GM19468 (cell line): Measurements from ENCODE around the gene NRG2.

ENCODE experiments used
- ATAC-seq: cut with Tn5 transposase; IDR thresholded peaks from one replicate; pipeline ENCODE4 v1.9.1; 2021; ENCODE audit warnings: mild to moderate bottlenecking, moderate library complexity, moderate number of reproducible peaks; ENCODE audit not compliant: unreplicated experiment; ENCODE audit errors: extremely low read depth

The NRG2 gene

DNA sequence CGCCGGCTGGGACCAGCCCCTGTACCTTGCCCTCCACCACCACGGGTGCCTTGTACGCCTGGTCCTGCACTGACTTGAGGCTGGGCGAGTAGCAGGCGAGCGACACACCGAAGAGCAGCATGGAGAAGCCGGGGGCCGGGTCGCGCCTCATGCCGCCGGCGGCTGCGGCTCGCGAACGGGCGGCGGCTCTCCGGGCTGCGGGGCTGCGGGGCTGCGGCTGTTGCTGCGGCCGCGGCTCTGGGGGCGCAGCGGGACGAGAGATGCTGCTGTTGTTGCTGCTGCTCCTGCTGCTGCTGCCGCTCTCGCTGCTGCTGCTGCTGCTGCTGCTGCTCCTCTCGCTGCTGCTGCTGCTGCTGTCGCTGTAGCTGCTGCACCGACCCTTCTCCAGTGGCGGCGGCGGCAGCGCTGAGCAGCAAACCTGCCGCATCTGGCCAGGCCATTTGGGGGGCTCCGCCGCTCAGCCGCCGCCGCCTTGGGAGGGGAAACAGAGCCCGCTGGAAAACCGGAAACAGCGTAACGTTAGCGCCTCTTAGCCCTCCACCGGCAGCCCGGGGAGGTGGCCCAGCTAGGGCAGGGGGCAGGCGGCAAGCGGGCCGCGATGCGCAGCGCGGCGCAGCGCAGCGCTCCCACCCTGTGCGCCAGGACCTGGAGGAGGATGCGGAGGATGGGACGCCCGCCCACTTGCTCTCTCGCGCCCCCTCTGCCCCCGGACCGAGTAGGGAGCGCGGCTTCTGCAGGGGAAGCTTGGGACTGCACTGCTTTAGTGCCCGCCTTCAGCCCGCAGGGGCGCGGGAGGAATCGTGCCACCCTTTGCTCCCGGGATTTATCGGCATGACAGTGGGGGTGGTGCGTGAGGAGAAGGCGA, at the start of gene NRG2:
TSS of gene NRG2 (minus strand) at position 657 of the 865 bp plus-strand sequence.
- no peak for ATAC-seq

- no peak for ATAC-seq
These were observed 47.2 kb upstream of the NRG2 start for GRCh38 chr5:140090251-140090650.

DNA sequence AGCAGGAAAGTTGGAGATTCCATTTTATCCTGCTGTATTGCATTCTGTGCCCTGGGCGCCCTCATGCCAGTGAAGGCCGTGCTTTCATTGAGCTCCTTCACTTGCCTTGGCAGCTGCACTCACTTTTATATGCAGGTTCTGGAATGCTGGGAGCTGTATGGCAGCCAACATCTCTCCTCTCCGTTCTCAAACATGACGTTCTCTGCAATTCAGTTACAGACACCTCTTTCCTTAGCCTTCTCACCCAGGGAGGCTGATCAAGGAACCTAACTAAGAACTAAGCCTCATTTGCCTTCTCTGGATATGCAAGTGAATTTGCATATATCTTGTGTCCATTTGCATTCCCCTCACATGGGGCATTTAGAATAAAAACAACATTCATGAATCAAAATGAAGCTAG, 41.4 kb upstream of the NRG2 start:
- ATAC-seq: no peak

DNA sequence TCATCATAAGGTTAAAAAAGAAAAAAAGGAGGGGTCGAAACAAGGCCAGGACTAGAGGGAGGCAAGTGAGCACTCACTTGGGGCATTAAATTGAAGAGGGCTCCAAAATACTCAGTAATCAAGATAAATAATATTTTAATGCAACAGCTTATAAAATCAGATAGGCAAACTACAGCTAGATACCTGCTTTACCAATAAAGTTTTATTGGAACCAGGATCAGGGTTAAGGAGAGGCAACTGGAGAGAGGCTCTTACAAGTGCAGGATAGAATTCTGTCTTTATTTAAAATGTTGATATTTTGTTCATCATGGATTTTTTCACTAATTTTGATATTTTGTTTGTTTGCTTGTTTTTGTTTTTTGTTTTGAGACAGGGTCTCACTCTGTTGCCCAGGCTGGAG, 40.6 kb upstream of the NRG2 start:
- no peak for ATAC-seq

DNA sequence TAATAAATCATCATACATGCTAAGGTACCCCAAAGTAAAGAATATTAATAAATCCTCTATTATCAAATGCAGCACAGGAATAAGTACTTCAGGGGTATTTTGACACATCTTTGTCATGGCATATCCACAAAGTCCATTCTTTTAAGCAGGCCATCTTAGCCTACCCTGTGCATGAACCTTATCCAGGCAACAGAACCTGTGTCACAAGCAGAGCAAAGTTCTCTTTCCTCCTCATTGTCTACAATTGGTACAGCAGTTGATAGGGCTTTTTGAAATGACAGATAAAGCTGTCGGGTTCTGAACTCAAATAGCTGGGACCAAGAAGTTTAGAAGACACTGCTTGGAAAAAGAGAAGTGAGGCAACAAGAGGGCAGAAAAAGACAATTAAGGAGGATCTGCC, 40.0 kb upstream of the NRG2 start:
- ATAC-seq: no peak

DNA sequence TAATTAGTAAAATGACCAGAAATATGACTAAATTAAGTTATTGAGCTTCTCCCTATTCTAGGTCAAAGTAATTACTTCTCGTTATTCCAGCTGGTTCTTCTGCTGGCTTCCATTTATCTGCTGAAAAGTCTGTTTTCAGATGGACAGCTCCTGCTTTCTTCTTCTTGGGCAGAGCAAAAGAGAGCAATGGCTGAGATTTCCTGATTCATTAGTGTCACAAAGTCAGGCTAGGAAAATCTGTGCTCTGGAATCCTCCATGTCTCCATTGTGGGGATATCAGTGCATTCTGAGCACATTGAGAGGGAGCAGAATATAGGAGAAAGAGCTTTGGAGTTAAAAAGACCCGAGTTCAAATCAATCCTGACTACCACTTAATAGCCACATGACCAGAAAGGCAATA, 33.7 kb upstream of the NRG2 start:
- no peak for ATAC-seq

DNA sequence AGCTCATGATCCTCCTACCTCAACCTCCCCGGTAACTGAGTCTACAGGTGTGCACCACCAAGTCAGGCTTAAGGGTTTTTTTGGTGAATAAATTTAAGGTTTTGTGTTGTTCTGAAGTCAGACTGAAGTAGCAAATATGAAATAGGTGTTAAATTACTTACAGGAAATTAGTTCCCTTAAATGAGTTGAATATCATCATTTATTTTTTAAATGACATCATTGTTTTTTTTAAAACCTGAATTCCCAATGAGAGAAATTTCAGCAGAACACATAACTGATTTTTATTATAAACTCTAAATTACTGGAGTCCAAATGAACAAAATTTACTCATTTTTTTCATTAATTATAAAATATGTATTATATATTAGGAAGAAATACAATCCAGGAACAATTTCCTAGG, 33.0 kb upstream of the NRG2 start:
- ATAC-seq: no peak

- no peak for ATAC-seq
These were observed 32.3 kb upstream of the NRG2 start for GRCh38 chr5:140075371-140075770.

DNA sequence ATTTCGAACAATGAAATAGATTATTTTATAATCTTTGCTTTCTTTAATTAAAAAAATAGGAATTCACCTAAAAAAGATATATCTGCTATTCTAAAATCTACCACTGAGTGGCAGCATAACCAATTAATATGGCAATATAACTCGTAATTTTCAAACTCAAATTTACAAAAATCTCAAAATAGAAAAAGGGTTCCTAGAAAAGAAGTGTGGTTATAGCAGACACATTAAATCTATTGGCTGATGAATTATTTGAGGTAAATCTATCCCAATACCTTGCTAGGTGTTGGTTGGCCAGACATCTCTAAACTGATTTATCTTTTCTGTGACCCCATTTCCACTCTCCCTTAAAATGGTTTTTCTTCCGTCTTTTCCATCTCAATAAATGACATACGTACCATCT, 30.2 kb upstream of the NRG2 start:
- ATAC-seq: no peak

- no peak for ATAC-seq
These were observed 29.7 kb upstream of the NRG2 start for GRCh38 chr5:140072812-140073211.

DNA sequence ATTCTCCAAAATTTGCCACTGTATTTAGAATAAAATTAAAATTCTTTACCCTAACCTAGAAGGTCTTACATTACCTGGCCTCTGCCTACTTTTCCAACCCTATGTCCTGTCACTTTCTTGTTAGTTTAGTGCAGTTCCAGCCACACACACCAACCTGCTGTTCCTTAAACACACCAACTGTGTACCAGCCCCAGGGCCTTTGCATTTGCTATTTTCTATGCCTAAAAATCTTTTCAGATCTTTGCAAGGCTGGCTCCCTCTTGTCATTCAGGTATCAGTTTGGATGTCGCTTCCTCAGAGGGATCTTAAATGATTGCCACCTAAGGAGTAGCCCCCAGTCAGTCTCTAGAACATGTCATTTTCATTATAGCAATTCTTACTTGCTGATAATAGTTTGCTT, 17.7 kb upstream of the NRG2 start:
- no peak for ATAC-seq

- ATAC-seq: no peak
These were observed 15.3 kb upstream of the NRG2 start for GRCh38 chr5:140058212-140058932.

DNA sequence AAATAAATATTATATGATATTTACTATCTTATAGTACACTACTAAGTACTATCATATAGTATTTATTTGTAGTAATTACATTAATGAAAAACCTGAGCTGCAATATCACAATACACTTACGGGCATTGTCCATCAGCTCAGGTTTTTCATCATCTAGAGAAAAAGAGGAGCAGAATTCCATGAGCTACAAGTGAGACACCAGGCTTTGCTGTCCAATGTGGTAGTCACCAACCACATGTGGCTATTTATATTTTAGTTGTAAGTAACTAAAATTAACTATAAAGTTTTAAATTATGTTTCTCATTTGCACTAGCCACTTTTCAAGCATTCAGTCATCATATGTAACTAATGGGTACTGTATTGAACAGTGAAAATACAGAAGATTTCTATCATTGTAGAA, 13.8 kb upstream of the NRG2 start:
- no peak for ATAC-seq

DNA sequence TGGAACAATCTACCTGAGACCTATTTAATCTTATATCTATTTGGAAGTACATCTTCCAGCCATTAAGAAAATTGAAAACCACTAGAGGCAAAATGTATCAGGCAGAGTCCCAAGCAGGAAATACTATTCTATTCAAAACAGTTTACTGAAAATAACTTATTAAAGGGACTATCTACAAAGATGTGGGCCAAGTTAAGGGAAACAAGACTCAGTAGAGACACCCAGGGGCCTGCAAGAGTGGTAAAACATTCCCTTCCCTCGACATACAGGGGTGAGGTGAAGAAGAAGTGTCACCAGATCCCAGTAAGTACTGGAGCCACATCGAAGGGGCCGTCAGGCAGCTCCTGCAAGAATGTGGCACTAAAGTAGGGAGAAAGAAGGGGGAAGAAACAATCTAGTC, 12.1 kb upstream of the NRG2 start:
- no peak for ATAC-seq

- no peak for ATAC-seq
These were observed 11.1 kb upstream of the NRG2 start for GRCh38 chr5:140054086-140054689.

- no peak for ATAC-seq
These were observed 8.9 kb upstream of the NRG2 start for GRCh38 chr5:140051950-140052349.

DNA sequence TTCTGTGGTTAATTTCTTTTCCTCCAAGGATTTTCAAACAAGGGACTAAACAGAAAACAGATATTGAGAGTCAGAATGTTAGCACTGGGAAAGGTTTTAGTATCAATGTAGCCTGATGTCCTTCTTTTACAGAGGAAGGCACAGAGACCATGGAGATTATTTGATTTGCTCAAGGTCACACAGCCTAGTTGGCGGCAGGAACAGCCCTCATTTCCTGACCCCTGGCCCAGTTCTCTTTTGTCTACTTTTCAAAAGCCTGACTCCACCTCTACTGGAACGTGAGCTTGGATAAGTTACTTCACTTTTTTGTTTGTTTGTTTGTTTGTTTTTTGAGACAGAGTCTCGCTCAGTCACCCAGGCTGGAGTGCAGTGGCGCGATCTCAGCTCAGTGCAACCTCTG, 6.6 kb upstream of the NRG2 start:
- no peak for ATAC-seq

GRCh38 chr5:140049205-140049604, 6.1 kb upstream of the NRG2 start:
- no peak for ATAC-seq

DNA sequence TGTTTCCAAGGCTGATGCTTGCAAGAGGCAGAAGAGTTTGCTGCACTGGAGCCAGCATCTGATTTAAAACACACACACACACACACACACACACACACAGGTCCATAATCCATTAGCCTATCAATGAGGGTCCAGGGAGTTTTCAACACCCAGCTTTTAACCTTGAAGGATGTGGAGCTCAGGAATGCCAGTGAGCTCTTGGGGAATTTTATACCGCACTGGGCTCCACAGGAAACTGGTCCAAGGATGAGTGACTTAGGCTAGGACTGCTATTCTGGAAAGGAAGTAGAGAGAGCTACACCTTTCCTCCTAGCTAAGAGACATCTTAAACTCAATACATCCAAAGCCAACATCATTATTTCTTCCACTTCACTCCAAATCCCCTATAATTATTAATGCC, 942 bp upstream of the NRG2 start:
- ATAC-seq: no peak

DNA sequence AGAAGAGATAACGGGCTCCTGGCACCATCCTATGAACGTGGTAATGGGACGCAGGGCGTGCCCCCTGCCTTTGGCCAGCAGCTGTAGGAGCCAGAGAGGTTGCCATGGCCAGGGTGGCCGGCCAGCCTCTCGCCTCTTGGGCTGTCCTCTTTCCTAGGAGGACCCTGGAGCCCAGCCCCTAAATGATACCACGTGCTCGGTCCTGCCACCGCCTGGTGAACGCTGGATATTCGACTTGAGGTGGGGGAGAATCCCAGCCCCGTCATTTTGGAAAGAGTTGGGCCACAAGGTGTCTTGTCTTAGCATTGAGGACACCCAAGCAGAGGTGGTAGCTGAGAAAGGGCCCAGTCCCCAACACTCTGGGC, 391 bp upstream of the NRG2 start:
- ATAC-seq: no peak

DNA sequence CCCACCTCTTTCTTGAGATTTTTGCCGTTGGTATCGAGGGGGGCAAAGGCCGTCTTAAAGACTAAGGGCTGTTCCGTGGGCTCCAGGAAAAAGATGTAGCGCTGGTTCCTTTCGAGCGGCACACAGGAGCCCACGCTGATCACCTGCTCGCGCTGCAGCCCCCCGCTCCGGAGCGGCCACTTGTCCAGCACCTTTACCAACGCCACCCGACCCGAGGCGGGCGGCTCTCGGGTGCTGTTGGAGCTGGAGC, 781 bp downstream of the NRG2 start:
- no peak for ATAC-seq
